GM12878 (cell line): ENCODE data around the gene JMJD4.
"Not testable (repeated sequence)": the region's sequence is repeated elsewhere in the genome, so short reads cannot be mapped to it uniquely, and the experiment has no call there.

Experiments
- NFYB ChIP-seq: IDR thresholded peaks from 2 replicates; pipeline ENCODE4 v1.6.1; 2011; ENCODE audit warnings: low read depth, mild to moderate bottlenecking, low read length, improper control_type of control experiment, moderate library complexity; ENCODE audit not compliant: insufficient read depth
- POLR2AphosphoS5 ChIP-seq: IDR thresholded peaks from 2 replicates; pipeline ENCODE4 v1.6.1; 2011; ENCODE audit warnings: mild to moderate bottlenecking, low read length, inconsistent platforms
- TBL1XR1 ChIP-seq: IDR thresholded peaks from 2 replicates; pipeline ENCODE4 v1.6.1; 2012; ENCODE audit warnings: low read depth, low read length, improper control_type of control experiment
- TF ChIP-seq, protein P1 (sequence below), 3 experiments: IDR thresholded peaks in 2 of 3; conservative IDR thresholded peaks in 1 of 3; 2 replicates each; pipeline ENCODE4 v1.5.1; 2011; ENCODE audit warnings: low read depth in 3 of 3, low read length in 3 of 3, mild to moderate bottlenecking in 3 of 3, control low read depth in 2 of 3, moderate library complexity in 2 of 3, inconsistent platforms in 1 of 3, mixed read lengths in 1 of 3; ENCODE audit not compliant: control insufficient read depth in 2 of 3, insufficient read depth in 1 of 3; ENCODE audit errors: extremely low read depth in 1 of 3

DNA sequence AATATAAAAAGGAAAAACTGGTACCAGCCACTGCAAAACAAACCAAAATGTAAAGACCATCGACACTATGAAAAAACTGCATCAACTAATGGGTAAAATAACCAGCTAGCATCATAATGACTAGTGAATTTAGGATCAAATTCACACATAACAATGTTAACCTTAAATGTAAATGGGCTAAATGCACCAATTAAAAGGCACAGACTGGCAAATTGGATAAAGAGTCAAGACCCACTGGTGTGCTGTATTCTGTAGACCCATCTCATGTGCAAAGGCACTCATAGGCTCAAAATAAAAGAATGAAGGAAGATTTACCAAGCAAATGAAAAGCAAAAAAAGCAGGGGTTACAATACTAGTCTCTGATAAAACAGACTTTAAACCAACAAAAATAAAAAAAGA, 33.5 kb downstream of the JMJD4 start:
- TF ChIP-seq, protein P1, sequence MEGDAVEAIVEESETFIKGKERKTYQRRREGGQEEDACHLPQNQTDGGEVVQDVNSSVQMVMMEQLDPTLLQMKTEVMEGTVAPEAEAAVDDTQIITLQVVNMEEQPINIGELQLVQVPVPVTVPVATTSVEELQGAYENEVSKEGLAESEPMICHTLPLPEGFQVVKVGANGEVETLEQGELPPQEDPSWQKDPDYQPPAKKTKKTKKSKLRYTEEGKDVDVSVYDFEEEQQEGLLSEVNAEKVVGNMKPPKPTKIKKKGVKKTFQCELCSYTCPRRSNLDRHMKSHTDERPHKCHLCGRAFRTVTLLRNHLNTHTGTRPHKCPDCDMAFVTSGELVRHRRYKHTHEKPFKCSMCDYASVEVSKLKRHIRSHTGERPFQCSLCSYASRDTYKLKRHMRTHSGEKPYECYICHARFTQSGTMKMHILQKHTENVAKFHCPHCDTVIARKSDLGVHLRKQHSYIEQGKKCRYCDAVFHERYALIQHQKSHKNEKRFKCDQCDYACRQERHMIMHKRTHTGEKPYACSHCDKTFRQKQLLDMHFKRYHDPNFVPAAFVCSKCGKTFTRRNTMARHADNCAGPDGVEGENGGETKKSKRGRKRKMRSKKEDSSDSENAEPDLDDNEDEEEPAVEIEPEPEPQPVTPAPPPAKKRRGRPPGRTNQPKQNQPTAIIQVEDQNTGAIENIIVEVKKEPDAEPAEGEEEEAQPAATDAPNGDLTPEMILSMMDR (IDR thresholded peaks at IDR 0.05 in 2 of 3, conservative IDR thresholded peaks at IDR 0.05 in 1 of 3; ENCODE audit: control insufficient read depth in 2 of 3, extremely low read depth in 1 of 3, insufficient read depth in 1 of 3, low read depth in 3 of 3, low read length in 3 of 3), result not testable (repeated sequence)
- not testable (repeated sequence) for TF ChIP-seq POLR2AphosphoS5, TBL1XR1, NFYB
